HG03432 (cell line): ENCODE data around the gene HMCN1.

Source experiments
- ATAC-seq: cut with Tn5 transposase; IDR thresholded peaks from one replicate; pipeline ENCODE4 v1.9.1; 2021; ENCODE audit warnings: mild to moderate bottlenecking, moderate library complexity; ENCODE audit not compliant: unreplicated experiment

Gene HMCN1

DNA sequence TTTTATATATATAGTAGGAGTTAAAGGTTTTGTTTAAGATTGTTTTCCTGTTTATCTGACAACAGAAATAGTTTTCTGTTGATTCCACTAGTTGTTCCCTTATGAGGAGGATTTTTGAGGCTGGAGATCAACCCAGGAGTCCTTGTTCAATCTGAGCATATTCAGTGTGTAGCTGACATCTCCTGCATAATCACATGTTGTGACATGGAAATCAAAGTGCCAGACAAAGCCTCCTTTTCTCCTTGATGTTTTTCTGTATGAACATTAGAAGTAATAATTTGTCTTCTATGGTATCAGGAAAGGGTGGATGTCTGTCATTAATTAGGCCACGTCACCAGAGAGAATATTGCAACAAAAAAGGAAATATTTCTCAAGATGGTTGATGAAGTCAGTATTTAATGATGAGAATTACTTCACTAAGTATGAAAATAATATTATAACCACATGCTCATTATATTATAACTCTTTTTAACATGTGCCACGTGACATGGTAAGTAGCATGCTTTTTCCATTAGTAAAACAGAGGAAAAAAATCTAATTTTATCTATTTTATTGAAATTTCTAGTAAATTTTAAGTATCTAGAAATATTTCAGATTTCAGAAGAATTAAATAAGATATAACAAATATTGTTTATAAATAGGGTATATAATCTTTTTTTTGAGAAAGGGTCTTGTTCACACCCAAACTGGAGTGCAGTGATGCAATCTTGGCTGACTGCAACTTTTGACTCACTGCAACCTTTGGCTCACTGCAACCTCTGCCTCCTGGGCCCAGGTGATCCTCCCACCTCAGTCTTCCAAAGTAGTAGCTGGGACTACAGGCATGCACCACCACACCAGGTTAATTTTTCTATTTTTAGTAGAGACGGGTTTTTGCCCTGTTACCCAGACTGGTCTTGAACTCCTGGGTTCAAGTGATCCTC, 223.5 kb downstream of the HMCN1 start:
- ATAC-seq: no peak

DNA sequence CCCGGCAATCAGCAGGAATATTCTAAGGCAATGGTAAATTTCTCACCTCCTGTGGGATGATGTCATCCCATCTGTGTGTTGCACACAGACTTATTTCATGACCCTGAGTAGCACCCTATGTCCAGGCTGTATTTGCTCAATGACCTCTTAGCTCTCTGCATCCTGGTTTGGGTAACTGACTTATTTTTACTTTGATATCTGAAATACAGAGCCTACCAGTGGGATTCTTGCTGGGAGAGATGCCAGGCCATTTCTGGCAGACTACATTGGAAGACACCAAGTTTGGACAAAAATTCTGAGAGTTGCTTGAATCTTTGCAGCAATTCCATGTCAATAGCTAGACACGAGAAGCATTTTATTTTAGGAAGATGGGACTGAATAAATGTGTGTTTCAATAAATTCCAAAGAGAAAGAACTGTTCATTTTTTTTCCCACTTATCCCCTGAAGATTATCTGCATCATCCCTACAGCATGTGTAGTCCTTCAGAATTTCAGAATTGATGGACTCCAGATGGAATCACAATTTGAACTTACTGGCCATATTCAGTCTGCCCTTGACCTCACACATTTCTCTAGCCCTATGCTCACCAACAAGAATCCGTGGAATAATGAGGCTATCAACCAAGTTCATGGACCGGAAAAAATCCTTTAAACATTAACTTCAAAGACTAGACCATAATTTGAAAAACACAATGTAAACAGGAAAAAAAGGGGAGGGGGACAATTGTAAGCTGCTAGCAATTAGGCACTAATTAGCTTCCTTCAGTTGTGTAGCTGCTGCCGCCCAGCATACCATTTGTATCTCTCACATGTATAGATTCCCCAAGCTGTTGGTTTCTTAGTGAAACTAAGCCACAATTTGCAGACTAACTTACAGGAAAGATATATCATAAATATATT, 226.5 kb downstream of the HMCN1 start:
- no peak for ATAC-seq

DNA sequence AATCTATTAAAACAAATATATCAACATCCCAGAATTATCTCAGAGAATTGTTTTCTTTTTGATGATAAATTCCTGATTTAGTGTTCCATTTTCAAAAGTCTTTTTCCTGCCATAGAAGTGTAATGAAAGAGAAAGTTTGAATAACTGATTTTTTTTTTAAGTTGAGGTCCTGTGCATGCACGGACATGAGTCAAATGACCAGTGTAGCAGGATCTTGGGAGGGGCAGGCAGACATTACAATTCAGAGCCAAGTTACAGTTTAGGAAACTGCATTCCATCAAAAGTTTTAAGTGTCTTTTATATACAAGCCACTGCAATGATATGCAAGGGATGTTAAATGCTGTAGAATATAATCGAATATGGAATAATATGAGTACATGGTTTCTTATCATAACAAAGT, 227.5 kb downstream of the HMCN1 start:
- ATAC-seq: no peak

DNA sequence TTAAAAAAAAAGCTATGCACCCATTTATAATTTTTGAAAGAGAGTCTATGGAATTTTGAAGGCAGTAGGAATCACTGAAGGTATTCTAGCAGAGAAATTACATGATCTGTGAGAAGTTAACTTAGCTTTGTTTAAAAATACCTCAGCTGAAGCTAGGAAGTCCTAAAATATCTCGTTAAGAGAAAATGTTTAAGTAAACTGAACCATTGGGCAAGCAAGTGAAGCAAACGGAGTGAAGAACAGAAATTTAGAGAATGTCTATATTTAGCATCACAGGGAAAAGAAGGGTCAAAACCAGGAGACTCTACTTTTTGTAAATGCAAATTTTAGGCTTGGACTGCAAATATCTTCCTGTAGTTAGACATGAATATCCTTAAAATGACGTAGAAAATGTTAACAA, 230.8 kb downstream of the HMCN1 start:
- no peak for ATAC-seq

DNA sequence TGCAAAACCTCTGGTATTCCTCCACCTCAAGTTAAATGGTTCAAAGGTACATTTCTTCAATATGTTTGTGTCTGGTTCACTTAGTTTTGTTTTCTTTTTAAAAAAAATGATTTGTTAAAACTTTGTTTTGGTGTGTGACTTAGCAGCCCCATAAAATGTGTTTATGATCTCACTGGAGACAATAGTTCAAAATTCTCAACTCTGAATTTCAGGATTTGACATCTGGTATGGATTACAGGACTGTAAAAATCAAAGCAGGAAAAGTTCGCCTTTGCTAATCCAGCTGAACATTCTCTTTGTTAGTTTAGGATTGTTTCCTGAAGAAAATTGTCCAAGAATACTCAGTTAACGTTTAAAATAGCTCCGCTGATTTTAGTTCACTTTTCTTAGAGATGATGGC, 231.7 kb downstream of the HMCN1 start:
- ATAC-seq: no peak

DNA sequence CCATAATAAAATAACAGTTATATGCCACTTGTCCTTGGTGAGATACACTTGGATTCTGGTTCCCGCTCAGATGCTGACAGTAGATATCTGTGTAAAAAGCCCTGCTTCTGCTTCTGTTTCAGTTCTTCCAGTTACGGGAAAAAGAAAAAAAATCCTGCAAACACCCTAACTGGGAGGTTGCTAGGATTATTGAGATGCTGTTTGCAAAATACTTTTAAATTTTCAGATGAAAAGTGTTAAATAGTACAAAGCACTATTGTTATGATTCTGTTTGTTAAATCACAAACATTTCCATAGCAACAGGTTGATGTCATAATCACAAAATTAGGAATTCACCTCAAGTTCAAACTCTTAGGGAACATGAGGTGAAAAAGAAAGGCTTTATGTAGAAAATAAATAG, 232.3 kb downstream of the HMCN1 start:
- no peak for ATAC-seq

DNA sequence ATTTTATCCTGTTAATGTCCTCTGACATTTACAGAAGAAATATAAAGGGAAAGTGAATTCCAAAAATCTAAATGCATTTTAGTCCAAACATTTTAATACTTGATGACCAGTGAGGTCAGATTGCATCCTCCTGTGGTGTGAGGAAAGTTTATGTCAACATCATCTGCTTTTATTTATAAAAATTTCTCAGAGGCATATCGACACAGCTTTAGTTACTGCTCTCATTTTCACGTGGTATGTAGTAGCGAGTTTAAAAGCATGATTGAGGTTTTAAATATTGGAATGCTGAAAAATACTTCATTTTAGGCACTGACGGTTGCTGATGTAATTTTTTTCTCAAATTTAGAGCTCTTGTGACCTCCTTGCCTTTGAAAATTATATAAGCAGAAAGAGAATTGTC, 234.8 kb downstream of the HMCN1 start:
- ATAC-seq: no peak

DNA sequence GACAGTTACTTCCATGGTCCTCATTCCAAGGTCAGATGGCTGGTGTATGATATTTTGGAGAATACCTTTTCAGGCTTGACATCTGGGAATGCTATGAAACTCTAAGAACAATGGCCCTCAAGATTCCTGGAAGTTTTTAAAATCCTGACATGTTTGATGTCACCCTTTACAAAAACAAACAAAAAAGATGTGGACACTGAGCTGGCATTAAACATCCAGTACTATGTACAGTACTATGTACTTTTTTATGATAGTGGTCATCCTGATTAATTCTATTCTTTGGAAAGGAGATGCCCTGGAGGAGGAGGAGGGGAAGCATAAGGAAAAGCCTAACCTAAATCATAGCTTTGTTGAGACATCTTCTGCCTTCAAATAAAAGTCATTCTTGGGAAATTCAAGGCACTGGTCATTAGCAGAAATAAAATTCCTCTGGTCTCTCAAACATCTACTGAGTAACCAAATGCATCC, 235.4 kb downstream of the HMCN1 start:
- ATAC-seq: no peak

DNA sequence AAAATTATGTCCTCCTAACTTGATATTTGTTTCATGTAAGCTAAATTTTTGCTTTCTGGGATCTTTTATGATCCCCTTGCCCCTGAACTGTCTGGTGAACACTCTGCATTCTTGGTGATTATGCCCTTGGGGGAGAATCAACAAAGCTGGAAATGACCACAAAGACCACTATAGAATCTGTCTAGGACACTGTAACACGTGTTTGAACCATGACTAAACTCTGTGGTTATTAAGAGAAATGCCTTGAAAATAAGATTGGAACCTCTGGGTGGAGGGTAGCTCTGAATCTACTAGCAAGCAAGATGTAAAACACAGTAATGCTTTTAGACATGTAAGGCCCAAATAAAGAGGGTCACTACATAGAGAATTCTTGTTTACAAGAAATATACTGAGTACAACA, 237.5 kb downstream of the HMCN1 start:
- no peak for ATAC-seq

DNA sequence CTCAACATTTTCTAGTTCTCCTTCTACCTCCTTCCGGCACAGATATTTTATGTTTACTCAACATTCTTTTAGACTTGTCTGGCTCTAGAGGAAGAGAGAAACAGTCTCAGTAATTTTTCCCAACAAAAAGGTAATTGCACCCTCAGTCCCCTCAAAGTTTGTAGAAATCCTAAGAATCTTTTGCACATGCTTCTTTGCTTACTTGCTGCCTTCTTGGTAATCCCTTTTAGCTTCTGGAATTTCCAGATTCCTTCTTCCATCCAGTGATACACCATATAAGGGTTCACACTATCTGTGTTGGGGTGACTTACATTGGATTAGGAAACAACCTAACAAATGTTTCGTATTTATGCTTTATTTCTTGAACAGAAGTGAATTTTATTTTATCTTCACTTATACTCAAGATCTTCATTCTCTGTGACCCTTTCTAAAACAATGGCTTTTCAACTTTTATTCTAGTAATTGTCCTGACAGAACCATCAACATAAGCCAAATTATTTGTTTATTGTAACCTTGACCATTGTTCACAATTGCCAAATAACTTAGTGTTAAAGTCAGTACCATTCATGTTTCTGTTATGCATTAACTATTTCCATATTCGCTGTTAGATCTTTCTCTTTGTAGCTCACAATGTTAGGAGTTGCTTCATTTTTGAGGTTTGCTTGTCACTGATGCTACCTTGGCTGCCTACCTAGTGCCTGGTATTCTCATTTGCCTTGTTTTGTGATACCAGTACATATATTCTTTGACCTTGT, 238.1 kb downstream of the HMCN1 start:
- ATAC-seq: no peak

DNA sequence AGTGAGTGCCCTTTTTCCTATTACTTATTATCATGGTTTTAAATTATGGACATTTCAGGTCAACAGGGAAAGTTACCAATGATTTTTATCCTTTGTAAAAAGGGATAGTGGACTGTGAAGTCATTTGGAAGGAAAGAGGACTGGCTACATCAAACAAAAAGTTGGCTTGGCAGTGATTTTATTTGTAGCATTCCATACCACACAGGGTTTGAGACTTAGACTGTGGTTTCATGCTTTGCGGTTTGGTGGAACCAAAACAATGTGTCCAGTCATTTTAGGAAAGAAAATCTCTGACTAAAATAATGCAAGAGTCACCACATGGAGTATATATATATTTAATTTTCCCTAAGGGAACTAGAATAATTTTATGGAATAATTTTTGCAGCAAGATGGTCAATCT, 239.5 kb downstream of the HMCN1 start:
- ATAC-seq: no peak

DNA sequence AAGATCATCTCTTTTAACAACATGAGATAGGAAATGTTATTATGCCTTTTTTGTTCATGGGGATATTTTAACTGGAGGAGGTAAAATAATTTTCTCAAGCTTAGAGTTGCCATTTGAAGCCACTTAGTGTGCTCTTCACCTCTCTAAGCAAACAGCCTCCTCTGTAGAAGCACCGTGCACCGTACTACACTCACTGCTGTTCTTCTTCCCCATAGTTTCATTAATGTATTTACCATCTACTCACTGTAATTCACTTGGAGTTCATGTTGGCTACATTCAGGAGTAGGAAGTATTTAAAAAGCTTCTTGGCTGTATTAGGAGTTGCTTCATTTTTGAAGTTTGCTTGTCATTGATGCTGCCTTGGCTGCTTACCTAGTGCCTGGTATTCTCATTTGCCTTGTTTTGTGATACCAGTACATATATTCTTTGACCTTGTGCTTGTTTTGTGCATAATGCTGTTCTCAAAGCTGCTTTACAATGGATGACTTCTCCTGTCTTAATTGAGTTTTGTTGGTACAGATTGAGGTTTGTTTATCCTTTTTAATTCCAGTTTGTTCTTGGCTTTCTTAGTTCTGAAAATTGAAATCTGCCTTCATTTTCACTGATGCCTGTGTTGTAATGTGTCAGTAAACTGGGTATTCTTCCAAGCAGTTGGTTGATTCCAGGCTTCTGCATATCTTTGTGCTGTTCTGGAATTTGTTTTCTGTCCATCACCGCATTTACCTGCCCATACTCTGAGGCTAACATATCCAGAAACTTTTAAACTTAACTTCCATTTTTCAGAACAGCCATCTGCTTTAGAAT, 240.4 kb downstream of the HMCN1 start:
- ATAC-seq: no peak

DNA sequence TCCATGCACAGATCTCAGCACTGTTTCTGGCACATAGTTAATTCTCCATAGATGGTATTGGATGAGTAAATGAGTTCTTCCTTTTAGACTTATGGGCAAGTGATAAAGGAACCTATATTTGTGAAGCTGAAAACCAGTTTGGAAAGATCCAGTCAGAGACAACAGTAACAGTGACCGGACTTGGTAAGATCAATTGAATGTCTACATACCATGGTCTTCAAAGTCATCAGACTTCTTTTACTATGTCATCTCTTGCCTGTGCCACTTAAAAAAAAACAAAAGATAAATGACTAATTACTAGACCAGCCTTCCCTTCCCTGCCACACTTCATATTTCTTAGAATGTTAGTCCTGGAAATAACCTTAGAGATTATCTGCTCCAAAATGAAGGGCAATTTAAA, 246.7 kb downstream of the HMCN1 start:
- no peak for ATAC-seq

DNA sequence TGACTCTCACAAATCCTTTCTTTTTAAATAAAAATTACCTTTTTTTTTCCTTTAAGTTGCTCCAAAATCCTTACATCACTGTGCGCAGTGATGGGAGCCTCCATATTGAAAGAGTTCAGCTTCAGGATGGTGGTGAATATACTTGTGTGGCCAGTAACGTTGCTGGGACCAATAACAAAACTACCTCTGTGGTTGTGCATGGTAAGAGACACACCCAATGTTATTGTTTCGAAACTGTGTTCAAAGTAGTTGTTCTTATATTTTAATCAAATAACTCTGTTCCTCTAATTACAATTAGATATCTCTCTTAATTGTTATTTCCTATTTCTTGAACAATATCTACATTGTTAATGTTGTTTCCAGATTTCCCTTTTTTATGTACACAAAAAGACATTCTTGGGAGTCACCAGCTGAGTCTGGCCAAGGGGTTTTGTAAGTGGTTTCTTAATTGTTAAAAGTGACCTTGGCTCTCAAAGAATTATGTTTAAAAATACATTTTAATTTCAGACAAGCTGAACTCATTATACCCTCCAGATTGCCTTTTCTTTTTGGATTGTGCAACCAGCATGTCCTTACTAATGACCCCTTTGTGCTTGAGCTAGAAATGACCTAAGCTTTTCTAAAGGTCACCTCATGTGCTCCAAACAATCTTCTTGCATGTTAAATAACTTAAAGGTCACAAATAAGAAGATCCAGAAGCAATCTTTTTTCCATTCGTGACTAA, 250.1 kb downstream of the HMCN1 start:
- no peak for ATAC-seq

DNA sequence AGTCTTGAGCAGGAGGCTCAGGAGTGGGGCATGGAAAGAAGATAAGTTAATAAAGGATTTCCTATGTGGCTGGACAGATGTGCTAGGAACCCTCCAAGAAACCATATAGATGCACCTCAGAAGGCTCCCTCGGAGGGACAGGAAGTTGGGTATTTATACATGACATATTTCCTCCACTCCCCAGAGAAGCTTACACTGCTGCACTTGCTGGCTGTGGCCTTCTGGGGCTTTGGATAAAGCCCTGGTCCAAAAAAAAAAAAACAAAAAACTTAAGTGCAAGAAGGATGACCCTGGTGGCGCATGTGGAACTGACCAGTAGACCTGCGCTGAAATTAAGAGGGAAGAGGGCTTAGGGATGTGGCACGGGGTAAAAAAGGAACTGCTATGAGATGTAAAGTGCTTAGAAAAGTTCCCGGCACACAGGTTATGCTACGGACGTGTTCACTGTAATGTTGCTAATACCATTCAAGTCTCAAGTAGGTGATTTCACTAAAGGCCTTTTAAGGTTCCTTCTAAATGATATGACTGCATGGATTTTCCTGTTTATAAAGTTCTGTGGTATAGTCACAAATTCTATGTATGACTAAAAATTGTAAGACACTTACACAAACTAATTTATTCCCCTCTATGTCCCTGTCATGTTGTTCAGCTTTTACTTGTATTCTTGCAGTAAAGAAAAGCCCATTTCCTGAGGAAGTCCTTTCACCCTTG, 253.6 kb downstream of the HMCN1 start:
- ATAC-seq: no peak

DNA sequence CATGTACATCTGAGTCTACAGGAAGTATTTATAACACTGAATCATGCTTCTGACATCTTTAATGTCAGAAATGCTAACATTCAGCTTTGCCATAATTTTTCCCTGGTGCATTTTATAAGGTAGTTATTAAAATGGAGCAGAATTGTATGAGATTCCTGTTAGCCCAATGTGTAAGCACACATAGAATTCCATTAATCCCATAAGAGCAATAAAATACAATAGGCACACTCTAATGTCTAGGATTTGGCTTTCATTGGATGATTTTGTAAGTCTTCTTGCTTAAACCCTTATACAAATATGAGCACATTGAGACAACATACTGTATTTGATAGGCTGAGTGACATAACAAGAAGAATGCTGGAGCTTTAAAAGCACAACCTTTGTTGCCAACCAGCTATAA, 256.4 kb downstream of the HMCN1 start:
- ATAC-seq: no peak

DNA sequence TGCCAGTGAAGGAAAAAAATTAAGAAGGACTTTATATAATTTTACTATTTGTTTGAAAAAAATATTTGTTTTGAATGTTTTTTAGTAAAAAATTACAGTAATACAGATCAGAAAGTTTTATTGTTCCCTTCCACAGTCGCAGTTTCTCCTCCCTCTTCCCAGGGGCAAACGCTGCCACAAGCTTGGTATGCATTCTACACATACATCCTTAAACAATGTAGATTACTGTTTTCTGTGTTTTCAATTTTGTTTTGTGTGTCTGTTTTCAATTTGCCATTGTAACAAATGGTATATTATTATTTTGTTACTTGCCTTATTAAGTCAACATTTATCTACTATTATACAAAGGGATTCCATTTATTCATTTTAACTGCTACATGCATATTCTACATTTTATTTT, 257.1 kb downstream of the HMCN1 start:
- ATAC-seq: no peak

DNA sequence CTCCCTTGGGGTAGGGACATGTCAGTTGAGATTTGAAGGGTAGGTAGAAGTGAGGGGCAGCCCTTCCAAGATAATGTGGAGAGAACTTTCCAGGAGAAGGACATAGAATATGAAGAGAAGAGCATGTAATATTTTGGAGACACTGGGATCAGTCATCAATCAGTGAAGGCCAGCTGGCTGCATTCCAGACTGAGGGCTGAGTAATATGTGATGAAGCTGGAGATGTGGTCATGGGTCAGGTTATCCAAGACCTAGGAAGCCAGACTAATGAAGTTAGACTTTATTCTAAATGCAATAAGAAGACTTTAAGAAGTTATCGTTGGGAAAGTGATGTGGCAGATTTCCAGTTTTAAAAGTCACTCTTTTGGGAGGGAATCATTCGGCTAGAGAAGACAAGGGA, 262.0 kb downstream of the HMCN1 start:
- no peak for ATAC-seq

DNA sequence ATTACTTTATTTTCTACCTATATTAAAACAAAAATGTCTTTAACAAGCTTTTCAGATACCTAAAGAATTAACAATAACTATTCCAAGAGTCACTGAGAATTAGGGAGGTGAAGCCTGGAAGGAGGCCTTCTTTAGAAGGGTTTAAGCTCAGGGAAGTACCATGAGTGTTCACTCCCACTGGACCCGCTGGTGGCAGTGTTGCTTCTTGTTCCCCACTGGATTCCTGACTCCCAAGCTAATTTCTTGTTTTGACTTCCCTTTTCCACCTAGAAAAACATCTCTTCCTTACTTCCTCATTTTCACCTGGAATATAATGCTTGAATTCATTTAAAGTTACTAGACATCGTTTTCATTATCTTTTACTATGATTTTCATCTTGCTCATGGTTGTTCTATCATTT, 264.2 kb downstream of the HMCN1 start:
- ATAC-seq: no peak
